Smooth muscle cell (in vitro differentiated cells): Measurements from ENCODE around the gene SIDT1. TPM values are rescaled to one million over a fixed set of nuclear protein-coding genes. Genes with fewer than 3 reads are reported as not detected.

ENCODE experiments used
- DNase-seq: peaks from one replicate; lab custom pipeline; 2025; ENCODE audit not compliant: unreplicated experiment; lab: John Stamatoyannopoulos, UW
- H2AFZ ChIP-seq: fragments of 200-600 bp; sonication (generic); 2 replicates; pipeline ENCODE4 v1.6.0; 2016; ENCODE audit warnings: antibody characterized with exemption, low read depth, mild to moderate bottlenecking
- H3F3A ChIP-seq: fragments of 200-600 bp; sonication (generic); 2 replicates; pipeline ENCODE4 v1.6.0; 2017; ENCODE audit warnings: antibody characterized with exemption, low read depth
- H3K27ac ChIP-seq: fragments of 200-600 bp; sonication (generic); 2 replicates; pipeline ENCODE4 v1.5.1; 2016; ENCODE audit warnings: low read depth, mild to moderate bottlenecking
- H3K27me3 ChIP-seq: fragments of 200-600 bp; sonication (generic); 2 replicates; pipeline ENCODE4 v1.6.1; 2016; ENCODE audit warnings: low read depth, mild to moderate bottlenecking
- H3K36me3 ChIP-seq: fragments of 200-600 bp; sonication (generic); 2 replicates; pipeline ENCODE4 v1.5.1; 2016; ENCODE audit warnings: low read depth
- H3K4me1 ChIP-seq: fragments of 200-600 bp; sonication (generic); 2 replicates; pipeline ENCODE4 v1.5.1; 2016; ENCODE audit warnings: low read depth
- H3K4me2 ChIP-seq: fragments of 200-600 bp; sonication (generic); 2 replicates; pipeline ENCODE4 v1.6.0; 2016; ENCODE audit warnings: mild to moderate bottlenecking
- H3K4me3 ChIP-seq: fragments of 200-600 bp; sonication (generic); 2 replicates; pipeline ENCODE4 v1.5.1; 2016; ENCODE audit warnings: mild to moderate bottlenecking
- H3K79me2 ChIP-seq: fragments of 200-600 bp; sonication (generic); 2 replicates; pipeline ENCODE4 v1.6.0; 2016; ENCODE audit warnings: low read depth, mild to moderate bottlenecking
- H3K9ac ChIP-seq: fragments of 200-600 bp; sonication (generic); 2 replicates; pipeline ENCODE4 v1.6.0; 2016; ENCODE audit warnings: low read depth
- H3K9me3 ChIP-seq: fragments of 200-600 bp; sonication (generic); replicated peaks from 2 replicates; pipeline ENCODE4 v1.5.1; 2016; ENCODE audit warnings: low read depth
- H4K20me1 ChIP-seq: fragments of 200-600 bp; sonication (generic); 2 replicates; pipeline ENCODE4 v1.6.0; 2016; ENCODE audit warnings: low read depth
- CTCF ChIP-seq: fragments of 200-600 bp; sonication (generic); IDR thresholded peaks from 2 replicates; pipeline ENCODE4 v1.5.1; 2017; ENCODE audit warnings: borderline replicate concordance, mild to moderate bottlenecking, antibody characterized with exemption; ENCODE audit not compliant: insufficient read depth, poor library complexity, severe bottlenecking
- WGBS: methylation state at CpG from one replicate; pipeline ENCODE4 v1.1.7; 2016; ENCODE audit warnings: low lambda C conversion rate; 5-methylcytosine and 5-hydroxymethylcytosine counted together
- polyA plus RNA-seq: library from polyadenylated mRNA; unstranded; fragments of >200 nt; fragmentation: Nextera tagmentation; extraction: Ambion mirVana; gene quantifications from 2 replicates; pipeline ENCODE4 v1.2.1, GENCODE V29; 2016
- total RNA-seq: library from RNA; depleted of rRNA; stranded (reverse); fragments of >200 nt; gene quantifications from 2 replicates; pipeline ENCODE4 v1.2.3, GENCODE V29; 2014

Gene SIDT1
- total and polyA plus RNA-seq, 2 experiments from 2014 or later, result not detected

DNA sequence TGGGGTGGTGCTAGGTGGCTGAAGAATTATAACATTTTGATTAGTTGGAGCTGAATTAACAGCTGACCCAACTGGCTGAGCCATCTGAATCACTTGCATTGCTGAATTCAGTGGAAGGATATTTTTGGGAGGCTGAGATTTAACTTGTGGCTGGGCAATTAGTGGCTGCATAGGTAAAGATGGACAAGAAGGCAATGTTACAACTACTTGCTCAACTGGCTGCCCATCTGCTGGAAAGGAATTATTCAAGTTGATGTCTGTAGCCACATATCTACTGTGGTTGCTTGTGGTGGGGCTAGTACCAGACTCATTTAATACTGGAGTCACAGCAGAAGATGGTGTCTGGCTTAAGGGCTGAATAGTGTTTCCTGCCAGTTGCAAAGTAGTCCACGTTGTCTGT, 127.6 kb downstream of the SIDT1 start:
- Histone ChIP-seq H3K27me3 (no peaks in the 10 kb centered on the region), H3K9me3 (no peaks in the 10 kb centered on the region), H3K4me2 (no peak overlapping the region), H3F3A (no peaks in the 10 kb centered on the region), H3K4me3 (no peak overlapping the region), H3K4me1 (no peaks in the 10 kb centered on the region), H3K36me3 (peaks cover 17% of the 10 kb centered on the region), H2AFZ (no peak overlapping the region), H3K79me2 (no peaks in the 10 kb centered on the region), H3K9ac (no peak overlapping the region), H3K27ac (no peak overlapping the region), H4K20me1 (no peaks in the 10 kb centered on the region)
- no peak for DNase-seq
- TF ChIP-seq CTCF, result no peak
- WGBS, result 95% methylated on average over 1 of the region's 1 CpG

DNA sequence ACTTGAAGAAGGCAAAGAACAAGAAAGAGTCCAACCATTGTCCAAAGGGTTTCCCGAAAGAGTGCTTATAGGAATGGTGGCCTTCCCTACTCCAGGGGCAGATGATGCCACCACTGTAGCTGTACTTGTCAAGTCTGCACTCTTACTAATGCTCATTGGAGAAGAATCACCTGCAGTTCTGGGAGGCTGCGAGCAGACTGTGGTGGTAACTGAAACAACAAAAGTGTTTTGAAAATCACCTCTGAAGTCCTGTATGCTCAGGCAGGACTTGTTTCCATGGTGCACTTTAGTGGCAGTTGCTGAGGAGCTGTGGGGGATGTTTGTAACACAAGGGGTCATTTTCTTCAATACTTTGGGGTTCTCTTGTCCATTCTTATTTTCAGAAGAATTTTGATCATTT, 128.1 kb downstream of the SIDT1 start:
- no peak overlapping the region for H3K4me2 ChIP-seq

DNA sequence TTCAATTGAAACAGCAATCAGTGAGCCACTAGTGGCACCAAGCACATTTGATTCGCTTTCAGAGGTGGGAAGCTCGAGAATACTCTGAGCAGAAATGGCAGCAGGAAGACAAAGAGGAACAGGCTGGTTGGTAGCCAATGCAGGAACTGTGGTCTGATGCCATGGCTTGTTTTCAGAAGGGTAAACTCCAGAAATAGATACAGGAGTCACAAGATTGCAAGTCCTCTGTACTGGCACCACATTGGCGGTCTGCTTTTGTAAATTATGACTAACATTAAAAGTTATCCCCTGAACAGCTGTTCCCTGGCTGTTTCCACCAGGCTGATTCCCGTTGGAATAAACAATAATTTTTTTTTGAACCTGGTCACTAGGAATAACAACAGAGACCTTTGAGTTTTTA, 128.5 kb downstream of the SIDT1 start:
- no peaks in the 10 kb centered on the region for H3K27me3 ChIP-seq
- no peak overlapping the region for H3K27ac ChIP-seq
- no peak overlapping the region for H3K4me2 ChIP-seq
- no peak for TF ChIP-seq CTCF
- peaks cover 17% of the 10 kb centered on the region for H3K36me3 ChIP-seq
- H2AFZ ChIP-seq, result no peak overlapping the region
- no peaks in the 10 kb centered on the region for H4K20me1 ChIP-seq
- H3K4me3 ChIP-seq, result no peak overlapping the region
- no peaks in the 10 kb centered on the region for H3K4me1 ChIP-seq
- H3K9me3 ChIP-seq, result no peaks in the 10 kb centered on the region
- WGBS, result 100% methylated on average over 4 of the region's 4 CpGs
- no peaks in the 10 kb centered on the region for H3F3A ChIP-seq
- no peak overlapping the region for H3K9ac ChIP-seq
- H3K79me2 ChIP-seq, result no peaks in the 10 kb centered on the region
- DNase-seq, result no peak

More for the DNA sequence above, 128.1 kb downstream of the SIDT1 start:
- Histone ChIP-seq H3K4me3 (no peak overlapping the region), H3K4me1 (no peaks in the 10 kb centered on the region), H3K27me3 (no peaks in the 10 kb centered on the region), H3K79me2 (no peaks in the 10 kb centered on the region), H3K36me3 (peaks cover 17% of the 10 kb centered on the region), H3K9ac (no peak overlapping the region), H3K27ac (no peak overlapping the region), H3F3A (no peaks in the 10 kb centered on the region), H3K9me3 (no peaks in the 10 kb centered on the region), H2AFZ (no peak overlapping the region), H4K20me1 (no peaks in the 10 kb centered on the region)
- WGBS, result 97% methylated on average over 2 of the region's 2 CpGs
- DNase-seq, result no peak
- no peak for TF ChIP-seq CTCF

GRCh38 chr3:113662824-113663223, 130.5 kb downstream of the SIDT1 start:
- H3K36me3 ChIP-seq, result peaks cover 17% of the 10 kb centered on the region
- H4K20me1 ChIP-seq, result no peaks in the 10 kb centered on the region
- H3K4me2 ChIP-seq, result no peak overlapping the region
- no peaks in the 10 kb centered on the region for H3K4me1 ChIP-seq
- H3F3A ChIP-seq, result no peaks in the 10 kb centered on the region
- no peak for TF ChIP-seq CTCF
- DNase-seq, result no peak
- H3K9ac ChIP-seq, result no peak overlapping the region
- WGBS, result 96% methylated on average over 1 of the region's 1 CpG
- no peaks in the 10 kb centered on the region for H3K27me3 ChIP-seq
- H3K27ac ChIP-seq, result no peak overlapping the region
- H3K9me3 ChIP-seq, result no peaks in the 10 kb centered on the region
- no peak overlapping the region for H3K4me3 ChIP-seq
- no peaks in the 10 kb centered on the region for H3K79me2 ChIP-seq
- no peak overlapping the region for H2AFZ ChIP-seq
